Measurements from ENCODE around the gene PTPRM.

The PTPRM gene

GRCh38 chr18:7821784-7822183 lies 254.7 kb downstream of the PTPRM start:
- no peak for FAIRE-seq
- no peak for DNase-seq (ENCODE audit: insufficient read length, low spot score)
- TF ChIP-seq POU2F2 (IDR thresholded peaks at IDR 0.05; ENCODE audit: low read depth, low read length) (no peak), TAF1 (IDR thresholded peaks at IDR 0.05; ENCODE audit: low read depth, low read length) (no peak), POLR2A (IDR thresholded peaks at IDR 0.05; ENCODE audit: low read depth, low read length) (no peak), PAX5 (IDR thresholded peaks at IDR 0.05; ENCODE audit: insufficient read depth, low read length, severe bottlenecking) (no peak), SPI1 (IDR thresholded peaks at IDR 0.05; ENCODE audit: low read depth, low read length) (no peak), POLR2AphosphoS5 (IDR thresholded peaks at IDR 0.05; ENCODE audit: low read depth, low read length) (no peak)

- DNase-seq (ENCODE audit: insufficient read length, low spot score) (no peak), FAIRE-seq (no peak)
- TF ChIP-seq PAX5 (IDR thresholded peaks at IDR 0.05; ENCODE audit: insufficient read depth, low read length, severe bottlenecking) (no peak), POU2F2 (IDR thresholded peaks at IDR 0.05; ENCODE audit: low read depth, low read length) (no peak), TAF1 (IDR thresholded peaks at IDR 0.05; ENCODE audit: low read depth, low read length) (no peak), SPI1 (IDR thresholded peaks at IDR 0.05; ENCODE audit: low read depth, low read length) (no peak)
Observed at GRCh38 chr18:7822435-7823331, 255.6 kb downstream of the PTPRM start.

DNA sequence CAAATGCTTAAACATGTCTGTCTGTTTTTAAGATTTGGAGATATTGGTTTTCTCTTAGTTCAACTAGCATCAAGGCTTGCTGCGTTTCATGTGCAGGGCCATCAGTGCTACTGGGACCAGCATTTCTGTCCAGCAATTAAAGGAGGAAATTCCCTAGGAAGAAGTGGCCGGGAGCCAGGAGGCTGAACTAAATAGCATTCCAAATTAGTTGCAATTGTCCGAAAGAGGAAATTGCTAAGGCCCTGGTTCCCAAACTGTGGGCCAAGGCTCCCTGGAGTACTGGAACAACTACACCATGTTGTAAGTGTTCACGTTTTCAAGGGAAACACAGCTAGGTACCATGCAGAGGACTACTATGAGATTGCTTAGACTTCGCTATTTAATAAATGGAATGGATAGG lies 257.9 kb downstream of the PTPRM start:
- DNase-seq (ENCODE audit: insufficient read length, low spot score) = no peak
- TF ChIP-seq POLR2AphosphoS5 (IDR thresholded peaks at IDR 0.05; ENCODE audit: low read depth, low read length) (no peak), POU2F2 (IDR thresholded peaks at IDR 0.05; ENCODE audit: low read depth, low read length) (no peak), SPI1 (IDR thresholded peaks at IDR 0.05; ENCODE audit: low read depth, low read length) (no peak), POLR2A (IDR thresholded peaks at IDR 0.05; ENCODE audit: low read depth, low read length) (no peak), PAX5 (IDR thresholded peaks at IDR 0.05; ENCODE audit: insufficient read depth, low read length, severe bottlenecking) (no peak), TAF1 (IDR thresholded peaks at IDR 0.05; ENCODE audit: low read depth, low read length) (no peak)
- FAIRE-seq = no peak

- TF ChIP-seq POU2F2 (IDR thresholded peaks at IDR 0.05; ENCODE audit: low read depth, low read length) = no peak
- no peak for TF ChIP-seq SPI1 (IDR thresholded peaks at IDR 0.05; ENCODE audit: low read depth, low read length)
- no peak for TF ChIP-seq TAF1 (IDR thresholded peaks at IDR 0.05; ENCODE audit: low read depth, low read length)
- no peak for TF ChIP-seq POLR2AphosphoS5 (IDR thresholded peaks at IDR 0.05; ENCODE audit: low read depth, low read length)
- no peak for TF ChIP-seq POLR2A (IDR thresholded peaks at IDR 0.05; ENCODE audit: low read depth, low read length)
- TF ChIP-seq PAX5 (IDR thresholded peaks at IDR 0.05; ENCODE audit: insufficient read depth, low read length, severe bottlenecking) = no peak
- FAIRE-seq = peak; percentile 86
- peak; percentile 10 for DNase-seq (ENCODE audit: insufficient read length, low spot score)
Observed at GRCh38 chr18:7830468-7830867, 263.4 kb downstream of the PTPRM start.

DNA sequence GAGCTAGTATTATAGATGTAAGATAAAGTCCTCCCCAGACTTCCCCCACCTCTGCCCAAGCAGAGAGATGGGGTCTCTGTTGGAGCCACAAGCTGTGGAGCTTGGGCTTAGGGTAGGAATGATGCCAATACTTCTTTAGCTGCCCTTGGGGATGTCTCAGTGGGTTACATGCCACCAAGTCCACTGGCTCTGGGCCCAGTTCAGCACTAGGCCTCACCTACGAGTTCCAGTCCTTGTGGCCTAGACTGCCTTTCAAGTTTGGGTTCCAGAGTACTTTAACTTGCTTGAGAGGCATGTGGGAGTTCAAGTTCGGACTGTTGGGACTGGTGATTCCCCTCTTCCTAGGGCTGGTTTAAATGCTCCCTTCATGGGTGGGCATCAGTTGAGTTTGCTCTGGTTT lies 272.4 kb downstream of the PTPRM start:
- FAIRE-seq = no peak
- no peak for DNase-seq (ENCODE audit: insufficient read length, low spot score)
- no peak for TF ChIP-seq TAF1 (IDR thresholded peaks at IDR 0.05; ENCODE audit: low read depth, low read length)
- no peak for TF ChIP-seq POU2F2 (IDR thresholded peaks at IDR 0.05; ENCODE audit: low read depth, low read length)
- no peak for TF ChIP-seq PAX5 (IDR thresholded peaks at IDR 0.05; ENCODE audit: insufficient read depth, low read length, severe bottlenecking)
- no peak for TF ChIP-seq POLR2A (IDR thresholded peaks at IDR 0.05; ENCODE audit: low read depth, low read length)
- no peak for TF ChIP-seq SPI1 (IDR thresholded peaks at IDR 0.05; ENCODE audit: low read depth, low read length)

- TF ChIP-seq SPI1 (IDR thresholded peaks at IDR 0.05; ENCODE audit: low read depth, low read length) (no peak), POLR2AphosphoS5 (IDR thresholded peaks at IDR 0.05; ENCODE audit: low read depth, low read length) (no peak), POU2F2 (IDR thresholded peaks at IDR 0.05; ENCODE audit: low read depth, low read length) (no peak), POLR2A (IDR thresholded peaks at IDR 0.05; ENCODE audit: low read depth, low read length) (no peak), PAX5 (IDR thresholded peaks at IDR 0.05; ENCODE audit: insufficient read depth, low read length, severe bottlenecking) (no peak), TAF1 (IDR thresholded peaks at IDR 0.05; ENCODE audit: low read depth, low read length) (no peak)
- no peak for FAIRE-seq
- no peak for DNase-seq (ENCODE audit: insufficient read length, low spot score)
Observed at GRCh38 chr18:7840411-7840810, 273.3 kb downstream of the PTPRM start.

- TF ChIP-seq PAX5 (IDR thresholded peaks at IDR 0.05; ENCODE audit: insufficient read depth, low read length, severe bottlenecking) = no peak
- TF ChIP-seq POLR2A (IDR thresholded peaks at IDR 0.05; ENCODE audit: low read depth, low read length) = no peak
- no peak for TF ChIP-seq POU2F2 (IDR thresholded peaks at IDR 0.05; ENCODE audit: low read depth, low read length)
- DNase-seq (ENCODE audit: insufficient read length, low spot score) (no peak), FAIRE-seq (no peak)
Observed at GRCh38 chr18:7844017-7844416, 276.9 kb downstream of the PTPRM start.

GRCh38 chr18:7844418-7844817 lies 277.3 kb downstream of the PTPRM start:
- TF ChIP-seq SPI1 (IDR thresholded peaks at IDR 0.05; ENCODE audit: low read depth, low read length) (no peak), POLR2A (IDR thresholded peaks at IDR 0.05; ENCODE audit: low read depth, low read length) (no peak), TAF1 (IDR thresholded peaks at IDR 0.05; ENCODE audit: low read depth, low read length) (no peak), PAX5 (IDR thresholded peaks at IDR 0.05; ENCODE audit: insufficient read depth, low read length, severe bottlenecking) (no peak), POLR2AphosphoS5 (IDR thresholded peaks at IDR 0.05; ENCODE audit: low read depth, low read length) (no peak), POU2F2 (IDR thresholded peaks at IDR 0.05; ENCODE audit: low read depth, low read length) (no peak)
- DNase-seq (ENCODE audit: insufficient read length, low spot score) (no peak), FAIRE-seq (no peak)

GRCh38 chr18:7846335-7846734 lies 279.2 kb downstream of the PTPRM start:
- TF ChIP-seq TAF1 (IDR thresholded peaks at IDR 0.05; ENCODE audit: low read depth, low read length) (no peak), POU2F2 (IDR thresholded peaks at IDR 0.05; ENCODE audit: low read depth, low read length) (no peak), POLR2A (IDR thresholded peaks at IDR 0.05; ENCODE audit: low read depth, low read length) (no peak)

More at GRCh38 chr18:7846335-7846734, 279.2 kb downstream of the PTPRM start:
- no peak for DNase-seq (ENCODE audit: insufficient read length, low spot score)
- no peak for FAIRE-seq

All from GM12891 (cell line).